Measurements from ENCODE around the gene RETREG2.

Gene RETREG2

DNA sequence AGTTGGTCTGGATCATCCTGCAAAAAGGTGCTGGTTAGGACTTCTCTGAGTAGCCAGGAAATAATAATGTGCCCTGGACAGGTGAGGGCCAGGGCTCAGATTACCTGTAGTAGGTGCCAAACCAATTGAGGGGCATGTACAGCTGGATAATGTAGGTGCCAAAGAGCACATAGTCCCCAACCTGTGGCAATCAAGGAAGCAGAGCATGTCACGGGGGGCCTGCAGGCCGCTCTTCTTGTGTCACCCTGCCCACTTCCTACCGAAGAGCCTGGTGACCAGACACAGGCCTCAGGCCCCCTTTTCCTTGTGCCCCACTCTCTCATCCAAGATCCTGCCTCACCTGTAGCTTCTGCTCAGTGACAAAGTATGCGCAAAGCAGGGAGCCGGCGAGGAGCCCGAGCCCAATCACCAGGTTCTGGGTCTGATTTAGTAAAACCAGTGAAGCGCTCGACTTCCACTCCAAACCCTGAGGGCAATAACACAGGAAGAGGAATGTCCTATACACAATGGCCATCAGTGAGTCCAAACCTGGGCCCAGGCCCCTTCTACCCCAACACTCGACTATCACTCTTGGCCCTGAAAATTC lies 35.5 kb downstream of the RETREG2 start:
- Histone ChIP-seq H3K4me1 (ENCODE audit: control insufficient read depth, insufficient read depth, low read length) (no peaks in the 10 kb centered on the region), H3K27ac (ENCODE audit: insufficient read depth, low read depth, low read length, poor library complexity, severe bottlenecking) (no peak overlapping the region), H3K4me3 (ENCODE audit: insufficient read depth, low read depth, low read length) (no peak overlapping the region), H3K36me3 (ENCODE audit: control insufficient read depth, insufficient read depth, low read length) (peaks cover 1% of the 10 kb centered on the region), H3K9me3 (ENCODE audit: control insufficient read depth, low read length) (no peaks in the 10 kb centered on the region), H3K27me3 (ENCODE audit: control insufficient read depth, insufficient read depth, low read length, poor library complexity, severe bottlenecking) (no peaks in the 10 kb centered on the region)
- 94 to 96% methylated on average over 10 of the region's 10 CpGs for WGBS, 2 experiments

DNA sequence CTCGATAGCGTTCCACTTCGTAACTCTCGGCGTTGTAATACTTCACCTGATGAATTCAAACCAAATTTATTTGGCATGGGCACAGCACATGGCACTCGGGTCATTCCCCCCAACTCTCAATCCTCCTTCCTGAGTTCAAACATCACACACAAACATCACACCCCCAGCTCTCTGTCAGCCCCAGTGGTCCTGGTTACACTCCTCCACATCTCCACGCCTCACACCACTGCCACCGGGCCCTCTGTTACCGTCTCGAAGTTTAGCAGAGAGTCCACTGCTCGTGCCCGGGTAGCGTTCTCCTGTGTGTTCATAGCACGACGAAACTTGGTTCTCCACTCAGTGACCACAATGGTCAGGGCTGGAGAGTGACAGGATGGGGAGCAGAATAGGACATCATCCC lies 36.1 kb downstream of the RETREG2 start:
- H3K27ac ChIP-seq (ENCODE audit: insufficient read depth, low read depth, low read length, poor library complexity, severe bottlenecking), result no peak overlapping the region
- H3K4me1 ChIP-seq (ENCODE audit: control insufficient read depth, insufficient read depth, low read length), result no peaks in the 10 kb centered on the region
- H3K9me3 ChIP-seq (ENCODE audit: control insufficient read depth, low read length), result no peaks in the 10 kb centered on the region
- H3K27me3 ChIP-seq (ENCODE audit: control insufficient read depth, insufficient read depth, low read length, poor library complexity, severe bottlenecking), result no peaks in the 10 kb centered on the region
- no peak overlapping the region for H3K4me3 ChIP-seq (ENCODE audit: insufficient read depth, low read depth, low read length)
- H3K36me3 ChIP-seq (ENCODE audit: control insufficient read depth, insufficient read depth, low read length), result no peaks in the 10 kb centered on the region
- 96 to 97% methylated on average over 15 of the region's 15 CpGs for WGBS, 2 experiments

DNA sequence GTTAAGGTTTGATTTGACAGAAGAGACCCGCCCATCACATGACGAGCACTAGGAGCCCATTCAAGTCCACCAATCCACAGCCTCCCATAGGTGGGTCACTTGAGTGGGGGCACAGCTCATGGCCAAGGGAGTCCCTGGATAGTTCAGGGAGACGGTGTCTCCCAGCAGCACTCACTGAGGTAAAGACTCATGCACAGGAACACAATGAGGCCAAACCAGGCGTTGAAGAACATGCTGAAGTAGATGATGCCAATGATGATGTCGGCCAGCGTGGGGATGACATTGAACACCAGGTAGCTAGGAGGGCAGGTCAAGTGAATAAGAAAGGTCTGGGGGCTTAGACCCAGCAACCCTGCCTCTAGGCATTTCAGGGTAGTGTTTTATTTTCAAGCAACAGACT lies 36.7 kb downstream of the RETREG2 start:
- H3K27me3 ChIP-seq (ENCODE audit: control insufficient read depth, insufficient read depth, low read length, poor library complexity, severe bottlenecking), result no peaks in the 10 kb centered on the region

DNA sequence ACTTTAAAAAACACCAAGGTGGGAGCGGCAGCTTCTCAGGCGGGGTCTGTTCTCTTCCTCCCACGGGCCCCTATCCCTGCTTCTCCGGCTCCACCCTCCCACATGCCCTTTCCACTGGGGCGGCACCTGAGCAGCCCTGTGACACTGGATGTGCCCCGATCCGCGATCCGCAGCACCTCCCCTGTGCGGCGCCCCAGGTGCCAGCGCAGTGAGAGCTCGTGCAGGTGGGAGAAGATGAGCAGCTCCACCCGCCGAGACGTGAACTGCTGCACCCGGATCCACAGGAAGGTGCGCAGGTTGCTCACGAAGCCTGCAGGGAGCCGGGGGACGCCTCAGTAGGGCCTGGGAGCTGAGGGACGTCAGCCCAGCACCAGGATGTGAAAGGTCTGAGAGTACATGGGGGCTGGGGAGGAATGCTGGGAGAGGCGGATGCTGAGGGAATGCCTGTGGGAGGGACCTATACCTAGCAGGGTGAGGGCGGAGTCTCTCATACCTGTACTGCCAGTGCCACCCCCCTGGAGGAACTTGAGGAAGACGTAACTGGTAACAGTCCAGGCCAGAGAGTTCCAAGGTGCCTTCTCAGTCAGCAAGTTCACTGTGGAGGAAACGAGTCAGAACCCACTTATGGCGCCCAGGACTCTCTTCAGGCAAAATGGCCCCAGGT lies 37.9 kb downstream of the RETREG2 start:
- Histone ChIP-seq H3K4me1 (ENCODE audit: control insufficient read depth, insufficient read depth, low read length) (no peaks in the 10 kb centered on the region), H3K36me3 (ENCODE audit: control insufficient read depth, insufficient read depth, low read length) (peaks cover 8% of the 10 kb centered on the region), H3K27ac (ENCODE audit: insufficient read depth, low read depth, low read length, poor library complexity, severe bottlenecking) (no peak overlapping the region), H3K27me3 (ENCODE audit: control insufficient read depth, insufficient read depth, low read length, poor library complexity, severe bottlenecking) (no peaks in the 10 kb centered on the region), H3K9me3 (ENCODE audit: control insufficient read depth, low read length) (no peaks in the 10 kb centered on the region), H3K4me3 (ENCODE audit: insufficient read depth, low read depth, low read length) (no peak overlapping the region)
- WGBS, 2 experiments, result 95% methylated on average over 27 of the region's 27 CpGs

More for the DNA sequence above, 36.7 kb downstream of the RETREG2 start:
- 95 to 97% methylated on average over 6 of the region's 6 CpGs for WGBS, 2 experiments
- H3K36me3 ChIP-seq (ENCODE audit: control insufficient read depth, insufficient read depth, low read length), result peaks cover 2% of the 10 kb centered on the region
- no peak overlapping the region for H3K4me3 ChIP-seq (ENCODE audit: insufficient read depth, low read depth, low read length)
- H3K4me1 ChIP-seq (ENCODE audit: control insufficient read depth, insufficient read depth, low read length), result no peaks in the 10 kb centered on the region
- no peak overlapping the region for H3K27ac ChIP-seq (ENCODE audit: insufficient read depth, low read depth, low read length, poor library complexity, severe bottlenecking)
- no peaks in the 10 kb centered on the region for H3K9me3 ChIP-seq (ENCODE audit: control insufficient read depth, low read length)

DNA sequence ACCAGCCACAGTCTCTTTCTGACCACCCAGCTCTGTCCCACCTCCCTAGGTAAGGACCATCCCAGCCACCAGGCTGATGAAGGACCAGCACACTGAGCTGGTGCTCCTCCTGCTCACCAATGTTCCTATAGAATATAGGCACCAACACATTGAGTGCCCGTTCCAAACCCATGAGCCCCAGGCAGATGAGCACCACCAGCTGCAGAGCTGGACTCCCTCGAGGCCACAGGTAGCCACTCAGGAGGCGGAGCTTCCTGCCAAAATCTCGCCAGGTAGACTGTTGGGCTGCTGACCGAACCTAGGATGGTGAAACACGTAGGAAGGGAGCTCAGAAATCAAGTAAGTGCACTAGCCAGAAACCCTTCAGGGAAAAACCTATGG lies 38.5 kb downstream of the RETREG2 start:
- H3K4me1 ChIP-seq (ENCODE audit: control insufficient read depth, insufficient read depth, low read length), result no peaks in the 10 kb centered on the region
- H3K36me3 ChIP-seq (ENCODE audit: control insufficient read depth, insufficient read depth, low read length), result peaks cover 12% of the 10 kb centered on the region
- H3K4me3 ChIP-seq (ENCODE audit: insufficient read depth, low read depth, low read length), result no peak overlapping the region
- no peaks in the 10 kb centered on the region for H3K9me3 ChIP-seq (ENCODE audit: control insufficient read depth, low read length)
- no peak overlapping the region for H3K27ac ChIP-seq (ENCODE audit: insufficient read depth, low read depth, low read length, poor library complexity, severe bottlenecking)
- 92 to 93% methylated on average over 6 of the region's 6 CpGs for WGBS, 2 experiments
- H3K27me3 ChIP-seq (ENCODE audit: control insufficient read depth, insufficient read depth, low read length, poor library complexity, severe bottlenecking), result no peaks in the 10 kb centered on the region

DNA sequence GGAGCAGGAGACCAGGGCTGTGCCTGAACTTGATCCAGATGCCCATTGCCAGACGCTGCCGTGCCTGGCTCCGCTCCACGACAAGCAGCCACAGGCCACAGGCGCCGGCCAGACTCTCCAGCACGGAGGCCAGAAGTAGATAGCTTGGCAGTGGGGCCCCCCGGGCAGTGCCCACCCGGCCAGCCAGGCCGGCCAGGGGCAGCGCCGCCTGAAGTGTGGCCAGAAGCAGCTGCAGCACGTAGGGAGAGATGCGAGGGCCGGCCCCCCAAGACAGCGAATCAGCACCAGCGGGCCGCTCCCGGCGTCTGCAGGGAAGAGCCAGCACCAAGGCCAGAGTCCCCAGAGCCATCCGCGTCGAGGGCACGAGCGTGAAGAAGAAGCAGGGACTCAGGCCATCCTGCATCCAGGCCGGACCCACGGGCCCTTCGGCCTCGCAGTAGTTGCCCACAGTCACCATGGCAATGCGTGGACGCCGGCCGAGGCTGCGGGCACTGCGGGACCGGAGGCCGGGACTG lies 40.2 kb downstream of the RETREG2 start:
- Histone ChIP-seq H3K4me1 (ENCODE audit: control insufficient read depth, insufficient read depth, low read length) (no peaks in the 10 kb centered on the region), H3K9me3 (ENCODE audit: control insufficient read depth, low read length) (no peaks in the 10 kb centered on the region), H3K27me3 (ENCODE audit: control insufficient read depth, insufficient read depth, low read length, poor library complexity, severe bottlenecking) (no peaks in the 10 kb centered on the region), H3K36me3 (ENCODE audit: control insufficient read depth, insufficient read depth, low read length) (peaks cover 19% of the 10 kb centered on the region), H3K4me3 (ENCODE audit: insufficient read depth, low read depth, low read length) (peak overlapping the region; percentile 42), H3K27ac (ENCODE audit: insufficient read depth, low read depth, low read length, poor library complexity, severe bottlenecking) (peak overlapping the region; percentile 9)
- WGBS, 2 experiments, result 3% methylated on average over 37 of the region's 37 CpGs

DNA sequence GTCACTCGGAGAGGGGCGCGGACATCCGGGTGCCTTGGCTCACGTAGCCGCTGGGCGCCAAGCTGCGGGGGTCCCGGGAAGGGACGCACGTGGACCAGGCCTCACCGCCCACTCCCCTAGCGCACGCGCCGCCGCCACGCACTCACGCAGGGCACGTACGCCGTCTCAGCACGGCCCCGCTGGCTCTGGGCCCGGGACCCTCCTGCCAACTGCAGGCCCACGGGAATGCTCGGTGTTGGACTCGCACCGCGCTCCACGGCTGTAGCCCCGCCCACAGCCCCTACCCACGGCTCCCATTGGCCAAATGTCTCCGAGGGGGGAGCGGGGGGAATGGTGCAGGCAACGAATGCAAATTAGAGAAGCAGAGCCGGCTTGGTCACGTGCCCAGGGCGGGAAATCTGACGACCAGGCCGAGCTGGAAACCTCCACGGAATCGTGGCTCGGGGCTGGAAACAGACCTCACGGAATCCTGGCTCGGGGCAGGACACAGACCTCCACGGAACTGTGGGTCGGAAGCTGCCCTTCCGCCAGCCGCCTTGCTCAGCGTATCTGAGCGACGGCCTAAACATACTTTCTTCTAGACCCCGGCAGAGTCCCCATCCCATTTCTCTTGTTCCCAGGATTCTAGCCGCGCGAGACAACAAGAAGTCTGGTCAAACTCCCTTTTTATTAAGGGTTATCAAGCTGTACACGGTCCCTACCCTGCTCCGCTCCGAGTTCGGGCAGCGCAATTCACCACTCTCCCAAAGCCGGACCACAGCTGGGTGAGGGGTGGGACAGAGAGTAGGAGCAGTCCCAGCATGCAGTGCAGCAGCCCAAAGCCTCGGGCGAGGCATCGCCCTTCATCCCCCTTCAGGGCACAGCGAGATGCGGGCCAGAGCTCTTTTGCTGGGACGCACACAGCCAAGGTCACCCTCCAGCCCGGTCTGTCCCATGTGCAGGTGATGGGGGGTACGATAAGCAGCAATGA lies 40.9 kb downstream of the RETREG2 start, which contains the start of gene ABCB6:
TSS of gene ABCB6 (minus strand) at position 227 of the 970 bp plus-strand sequence. CDS start 285 bp downstream, outside the sequence.
- H3K9me3 ChIP-seq (ENCODE audit: control insufficient read depth, low read length), result no peaks in the 10 kb centered on the region
- H3K4me3 ChIP-seq (ENCODE audit: insufficient read depth, low read depth, low read length), result peak within 1 kb of the TSS; percentile 42
- H3K27me3 ChIP-seq (ENCODE audit: control insufficient read depth, insufficient read depth, low read length, poor library complexity, severe bottlenecking), result no peaks in the 10 kb centered on the region
- H3K36me3 ChIP-seq (ENCODE audit: control insufficient read depth, insufficient read depth, low read length), result peaks cover 24% of the 10 kb centered on the region
- H3K4me1 ChIP-seq (ENCODE audit: control insufficient read depth, insufficient read depth, low read length), result no peaks in the 10 kb centered on the region
- peak within 1 kb of the TSS; percentile 9 for H3K27ac ChIP-seq (ENCODE audit: insufficient read depth, low read depth, low read length, poor library complexity, severe bottlenecking)
- WGBS, 2 experiments, result 23 to 24% methylated on average over 71 of the region's 71 CpGs

DNA sequence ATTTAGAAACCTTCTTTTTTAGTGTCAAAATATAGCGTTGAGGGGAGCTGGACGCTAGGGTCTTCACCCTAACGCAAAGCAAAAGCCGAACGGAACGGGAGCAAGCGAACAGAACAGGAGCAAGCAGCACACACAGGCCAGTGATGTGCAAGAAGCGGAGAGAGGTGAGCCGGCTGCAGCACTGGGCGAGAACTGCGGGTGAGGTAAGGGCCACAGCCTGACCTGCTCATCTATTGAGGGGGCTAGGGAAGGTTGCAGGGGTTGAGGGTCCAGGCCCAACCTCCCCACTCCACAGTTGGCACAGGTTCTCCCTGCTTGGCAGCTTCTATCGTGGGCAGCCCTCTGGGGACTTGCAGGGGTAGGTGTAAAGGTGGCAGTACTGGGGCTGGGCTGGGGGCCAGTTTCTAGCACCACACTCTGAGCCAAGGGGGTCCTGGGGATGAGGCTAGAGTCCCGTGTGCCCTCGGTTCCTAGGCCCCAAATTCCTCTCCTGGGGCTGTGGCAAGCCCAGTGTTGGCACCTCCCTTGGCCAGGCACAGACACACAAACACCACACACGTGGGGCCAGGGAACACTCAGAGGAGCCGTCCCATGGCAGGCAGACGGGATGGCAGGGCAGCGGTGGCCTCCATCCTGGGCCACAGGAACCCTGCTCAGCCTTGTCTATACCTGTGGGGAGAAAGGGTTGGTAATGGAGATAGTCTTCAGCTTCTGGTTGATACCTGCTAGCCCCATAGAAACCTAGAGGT lies 41.9 kb downstream of the RETREG2 start:
- H3K4me1 ChIP-seq (ENCODE audit: control insufficient read depth, insufficient read depth, low read length), result no peaks in the 10 kb centered on the region
- H3K9me3 ChIP-seq (ENCODE audit: control insufficient read depth, low read length), result no peaks in the 10 kb centered on the region
- H3K27me3 ChIP-seq (ENCODE audit: control insufficient read depth, insufficient read depth, low read length, poor library complexity, severe bottlenecking), result no peaks in the 10 kb centered on the region
- no peak overlapping the region for H3K27ac ChIP-seq (ENCODE audit: insufficient read depth, low read depth, low read length, poor library complexity, severe bottlenecking)
- WGBS, 2 experiments, result 96 to 97% methylated on average over 18 of the region's 18 CpGs
- no peak overlapping the region for H3K4me3 ChIP-seq (ENCODE audit: insufficient read depth, low read depth, low read length)
- peaks cover 33% of the 10 kb centered on the region for H3K36me3 ChIP-seq (ENCODE audit: control insufficient read depth, insufficient read depth, low read length)

DNA sequence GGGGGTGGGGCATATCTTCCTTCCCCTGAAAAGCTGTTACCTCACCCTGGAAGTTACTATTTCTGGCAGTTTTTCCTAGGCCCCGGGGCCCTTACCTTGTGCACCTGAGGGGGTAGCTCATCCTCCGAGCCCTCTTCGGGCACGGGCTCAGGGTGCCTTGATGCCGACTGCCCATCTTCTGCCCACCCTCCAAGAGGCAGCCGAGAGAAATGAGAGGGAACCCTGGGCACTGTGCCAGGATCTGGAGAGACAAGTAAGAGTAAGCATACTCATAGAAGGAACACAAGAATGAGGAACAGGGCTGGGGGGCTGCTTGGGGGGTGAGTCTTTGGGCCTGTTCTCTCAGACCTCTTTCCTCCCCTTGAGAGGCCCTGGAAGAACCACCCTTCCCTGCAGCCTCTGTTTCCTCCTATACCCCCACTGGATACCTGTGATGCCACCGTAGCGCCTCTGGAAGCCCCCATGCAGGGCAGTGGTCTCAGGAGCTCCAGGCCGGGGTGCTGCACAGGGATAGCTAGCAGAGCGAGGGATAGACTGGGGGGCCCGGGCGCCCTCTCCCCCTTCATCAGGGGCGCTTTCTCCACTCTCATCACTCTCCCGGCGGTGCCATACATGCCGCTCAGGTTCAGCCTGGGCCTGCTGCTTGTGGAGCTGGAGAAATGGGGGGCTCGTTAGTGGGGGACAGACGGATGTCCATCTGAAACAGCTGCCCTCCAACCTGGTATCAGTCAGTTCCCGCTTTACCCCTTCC lies 42.8 kb downstream of the RETREG2 start:
- Histone ChIP-seq H3K36me3 (ENCODE audit: control insufficient read depth, insufficient read depth, low read length) (peaks cover 36% of the 10 kb centered on the region), H3K27ac (ENCODE audit: insufficient read depth, low read depth, low read length, poor library complexity, severe bottlenecking) (no peak overlapping the region), H3K4me1 (ENCODE audit: control insufficient read depth, insufficient read depth, low read length) (no peaks in the 10 kb centered on the region), H3K27me3 (ENCODE audit: control insufficient read depth, insufficient read depth, low read length, poor library complexity, severe bottlenecking) (no peaks in the 10 kb centered on the region), H3K9me3 (ENCODE audit: control insufficient read depth, low read length) (no peaks in the 10 kb centered on the region), H3K4me3 (ENCODE audit: insufficient read depth, low read depth, low read length) (no peak overlapping the region)
- 97% methylated on average over 18 to 19 of the region's 19 CpGs for WGBS, 2 experiments
